Left kidney (tissue), 2 donors: ENCODE measurements around the gene PHKB. TPM values are rescaled to one million over a fixed set of nuclear protein-coding genes. Genes with fewer than 3 reads are reported as not detected.

ENCODE experiments used
- DNase-seq: peaks from one replicate; pipeline ENCODE4 v3.0.0-alpha.2; 2013
- polyA plus RNA-seq: library from polyadenylated mRNA; unstranded; fragments of 120-200 nt; gene quantifications from one replicate; pipeline ENCODE4 v1.2.1, GENCODE V29; 2013; ENCODE audit not compliant: insufficient read length

PHKB gene
- polyA plus RNA-seq, 1 donor: 101 TPM

DNA sequence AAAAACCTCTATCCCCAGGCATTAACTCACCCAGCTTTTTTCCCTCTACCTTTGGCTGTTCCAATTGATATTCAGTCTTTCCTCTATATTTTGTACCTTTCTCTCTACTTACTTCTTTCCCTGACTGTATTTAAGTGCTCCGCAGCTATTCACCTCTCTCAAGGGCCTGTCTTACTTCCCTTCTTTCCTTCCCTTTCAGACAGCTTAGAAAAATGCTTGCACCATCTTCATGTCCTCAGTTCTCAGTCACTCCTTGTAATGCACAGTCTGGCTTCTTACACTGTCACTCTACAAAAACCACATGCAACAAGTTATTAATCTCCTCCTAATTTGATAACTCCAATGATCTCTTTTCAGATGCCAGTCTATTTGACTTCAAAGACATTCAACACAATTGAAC, 163.4 kb downstream of the PHKB start:
- DNase-seq: no peak

DNA sequence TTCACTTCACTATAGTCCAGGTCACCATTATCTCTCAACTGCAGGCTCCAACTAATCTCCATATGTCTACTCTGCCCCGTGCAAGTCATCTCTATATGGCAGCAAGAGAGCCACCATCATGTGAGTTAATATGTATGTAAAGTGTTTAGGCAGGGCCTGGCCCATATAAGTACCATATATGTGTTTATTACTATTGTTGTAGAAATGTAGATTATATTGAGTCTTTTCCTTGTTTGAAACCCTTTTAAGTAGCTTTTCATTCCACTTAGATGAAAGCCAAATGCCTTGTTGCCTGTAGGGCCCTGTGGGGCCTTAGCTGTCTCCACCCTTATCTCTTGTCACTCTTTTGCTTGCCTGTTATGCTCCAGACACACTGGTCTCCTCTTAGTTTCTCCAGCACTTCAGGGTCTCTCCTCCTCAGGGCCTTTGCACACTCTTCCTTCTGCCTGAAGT, 164.0 kb downstream of the PHKB start:
- DNase-seq: no peak

DNA sequence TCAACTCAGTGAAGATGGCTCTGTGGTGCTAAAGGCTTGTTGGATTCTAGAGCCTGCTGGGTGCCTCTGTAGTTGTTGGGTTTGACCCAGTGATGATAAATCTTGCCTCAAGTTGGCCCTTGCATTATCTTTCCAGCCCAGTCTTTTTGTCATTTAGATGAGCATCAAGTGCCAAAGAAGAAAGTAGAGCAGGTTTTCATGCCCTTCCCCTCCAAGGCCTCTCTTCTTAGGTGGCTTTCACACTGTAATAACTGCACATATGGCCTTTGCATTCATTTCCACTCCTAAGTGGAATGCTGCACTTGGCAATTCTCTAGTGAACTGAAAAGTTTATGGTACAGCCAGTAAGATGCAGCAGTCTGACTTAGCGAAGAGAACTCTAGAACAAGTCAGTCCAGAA, 165.1 kb downstream of the PHKB start:
- DNase-seq: no peak

DNA sequence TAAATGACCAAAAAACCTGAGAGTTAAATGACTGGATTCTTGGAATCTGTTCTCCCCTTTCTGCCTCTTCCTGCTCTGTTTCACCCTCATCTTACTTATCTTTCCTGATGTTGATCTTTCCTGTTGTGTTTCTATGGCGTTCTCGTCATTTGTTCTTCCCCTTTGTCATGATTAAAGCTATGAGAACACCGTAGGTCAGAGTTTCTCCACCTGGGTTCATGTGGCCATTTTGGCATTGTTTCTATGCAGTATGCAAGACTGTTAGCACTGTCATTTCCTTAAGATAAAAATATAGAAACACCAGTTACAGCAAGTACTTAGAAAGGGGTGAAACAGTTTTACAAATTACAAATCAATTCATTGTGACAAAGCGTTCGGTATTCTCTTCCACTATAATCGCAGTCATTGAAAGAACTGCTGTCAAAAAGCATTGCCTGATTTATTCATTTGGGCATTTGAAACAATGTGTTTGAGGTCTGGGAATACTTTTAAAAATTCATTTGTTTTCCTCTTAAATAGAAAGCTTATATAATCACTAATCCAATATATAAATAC, 166.0 kb downstream of the PHKB start:
- DNase-seq: no peak

DNA sequence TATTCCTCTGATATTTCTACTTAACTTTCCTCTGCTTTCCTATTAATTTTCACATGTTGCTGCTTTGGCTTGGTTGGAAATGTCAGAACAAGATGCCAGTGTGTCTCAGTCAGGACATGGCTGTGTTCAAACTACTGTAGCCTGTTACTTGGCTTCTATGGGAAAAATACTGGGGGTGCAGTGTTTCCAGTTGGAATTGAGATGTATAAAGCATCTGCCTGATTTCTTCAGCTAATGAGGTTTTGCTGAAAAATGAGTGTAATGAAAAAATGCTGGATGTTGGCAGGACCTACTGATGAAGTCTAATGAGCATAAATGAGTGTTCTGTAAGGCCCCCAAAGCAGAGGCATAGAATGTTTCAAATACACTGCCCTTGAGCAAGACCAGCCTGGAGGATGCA, 166.6 kb downstream of the PHKB start:
- DNase-seq: no peak

DNA sequence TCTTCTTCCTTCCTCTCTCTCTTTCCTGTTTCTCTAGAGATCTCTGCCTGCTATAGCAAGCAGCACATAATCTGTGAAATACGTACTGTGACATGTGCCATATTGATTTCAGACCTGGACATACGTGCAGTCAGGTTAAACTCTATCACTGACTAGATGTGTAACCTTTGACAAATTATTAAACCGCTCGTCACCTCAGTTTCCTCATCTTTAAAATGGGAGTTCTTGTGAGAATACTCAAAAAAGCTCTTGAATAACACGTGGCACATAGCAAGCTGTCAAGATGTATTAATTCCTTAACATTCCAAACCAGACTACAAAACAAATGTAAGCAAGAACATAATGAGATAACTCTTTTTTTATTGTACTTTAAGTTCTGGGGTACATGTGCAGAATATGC, 170.0 kb downstream of the PHKB start:
- DNase-seq: no peak

DNA sequence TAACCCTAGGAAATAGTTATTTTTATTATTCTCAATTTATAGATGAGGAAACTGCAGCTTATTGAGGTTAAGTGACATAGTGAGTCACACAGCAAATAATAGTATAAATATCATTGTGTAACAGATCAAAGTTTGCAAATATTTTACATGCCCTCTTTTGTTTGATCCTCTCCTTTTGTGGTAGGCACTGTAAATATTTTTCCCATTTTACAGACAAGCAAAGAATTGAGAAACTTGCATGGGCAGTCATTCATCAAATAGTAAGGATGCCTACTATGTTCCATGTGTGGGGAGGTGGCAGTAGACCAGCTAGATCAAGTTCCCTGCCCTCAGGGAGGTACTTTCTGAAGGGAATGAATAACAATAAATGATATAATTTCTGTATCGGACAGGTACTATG, 173.0 kb downstream of the PHKB start:
- no peak for DNase-seq

DNA sequence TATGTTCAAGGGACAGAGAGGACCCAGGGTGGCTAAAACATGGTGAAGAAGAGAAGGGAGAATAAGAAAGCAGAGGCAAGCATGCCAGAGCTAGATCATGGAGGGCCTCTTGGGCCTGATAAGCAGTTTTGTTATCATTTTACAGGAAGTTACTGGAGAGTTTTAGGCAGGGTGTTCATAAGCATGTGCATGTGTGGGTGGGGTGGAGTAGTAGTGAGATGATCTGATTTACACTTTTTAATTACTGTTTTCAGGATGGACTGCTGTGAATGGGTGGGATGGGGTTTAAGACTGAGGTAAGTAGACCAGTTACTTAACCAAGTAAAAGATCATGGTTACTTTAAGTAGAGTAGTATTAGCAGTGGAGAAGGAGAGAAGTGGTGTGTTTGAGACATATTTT, 173.6 kb downstream of the PHKB start:
- no peak for DNase-seq

DNA sequence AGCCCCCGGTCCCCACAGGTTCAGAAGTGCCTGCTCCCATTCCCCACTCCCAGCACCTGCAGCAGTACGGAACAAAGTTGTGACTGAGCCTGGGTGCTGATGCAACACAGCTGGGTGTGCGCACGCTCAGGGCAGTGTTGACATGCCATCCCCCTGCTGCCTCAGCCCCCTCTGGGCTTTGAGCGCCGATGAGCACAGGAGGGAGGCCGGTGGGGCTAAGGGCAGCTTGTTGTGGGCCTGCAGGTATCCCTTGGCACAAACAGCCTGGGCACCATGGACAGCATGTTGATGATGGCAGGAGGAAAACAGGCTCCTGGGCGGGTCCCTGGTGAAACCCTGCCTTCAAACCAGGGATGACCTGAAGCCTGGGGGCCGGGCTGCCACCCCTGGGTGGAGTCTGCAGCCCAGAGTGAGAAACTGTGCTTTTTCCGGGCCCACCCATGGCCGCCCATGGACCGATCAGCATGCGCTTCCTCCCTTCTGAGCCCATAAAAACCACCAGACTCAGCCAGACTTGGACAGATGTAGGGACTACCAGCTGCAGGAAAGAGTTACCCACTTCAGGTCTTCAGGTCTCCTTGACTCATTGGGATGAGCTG, 175.5 kb downstream of the PHKB start:
- DNase-seq: no peak

DNA sequence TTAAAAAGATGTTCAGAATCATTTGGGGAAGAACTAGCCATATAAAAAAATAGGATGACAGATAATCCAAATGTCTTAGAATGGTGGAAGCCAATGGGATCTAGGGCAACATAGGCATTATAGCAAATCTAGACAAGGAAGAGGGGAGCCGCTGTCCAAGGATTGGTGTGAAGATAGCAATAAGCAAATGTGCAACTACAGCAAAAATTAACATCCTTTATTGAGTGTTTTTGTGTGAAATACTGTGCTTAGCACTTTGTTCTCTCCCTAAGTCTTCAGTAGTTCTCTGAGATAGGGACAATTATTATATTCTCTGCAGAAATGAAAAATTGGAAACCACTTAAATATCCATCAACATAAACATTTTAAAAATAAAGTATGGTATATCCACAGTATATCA, 177.0 kb downstream of the PHKB start:
- DNase-seq: no peak

DNA sequence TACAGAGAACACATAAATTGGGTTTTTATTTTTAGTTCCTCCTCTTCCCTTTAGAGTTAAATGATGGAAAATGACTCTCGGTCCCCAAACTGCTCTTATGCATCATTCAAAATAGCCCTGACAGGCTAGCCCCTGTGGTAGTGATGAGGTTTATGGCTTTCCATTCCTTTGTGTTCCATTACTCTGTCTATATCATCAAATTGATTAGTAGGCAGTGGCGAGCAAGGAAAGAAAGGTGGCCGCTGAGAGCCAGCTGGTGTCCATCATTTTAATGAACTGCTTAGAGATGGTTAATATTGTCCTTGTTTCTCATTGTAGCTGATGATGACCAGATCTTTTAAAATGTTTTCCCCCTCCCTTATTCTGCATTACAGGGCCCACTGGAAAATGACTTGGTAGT, 179.5 kb downstream of the PHKB start:
- DNase-seq: no peak

DNA sequence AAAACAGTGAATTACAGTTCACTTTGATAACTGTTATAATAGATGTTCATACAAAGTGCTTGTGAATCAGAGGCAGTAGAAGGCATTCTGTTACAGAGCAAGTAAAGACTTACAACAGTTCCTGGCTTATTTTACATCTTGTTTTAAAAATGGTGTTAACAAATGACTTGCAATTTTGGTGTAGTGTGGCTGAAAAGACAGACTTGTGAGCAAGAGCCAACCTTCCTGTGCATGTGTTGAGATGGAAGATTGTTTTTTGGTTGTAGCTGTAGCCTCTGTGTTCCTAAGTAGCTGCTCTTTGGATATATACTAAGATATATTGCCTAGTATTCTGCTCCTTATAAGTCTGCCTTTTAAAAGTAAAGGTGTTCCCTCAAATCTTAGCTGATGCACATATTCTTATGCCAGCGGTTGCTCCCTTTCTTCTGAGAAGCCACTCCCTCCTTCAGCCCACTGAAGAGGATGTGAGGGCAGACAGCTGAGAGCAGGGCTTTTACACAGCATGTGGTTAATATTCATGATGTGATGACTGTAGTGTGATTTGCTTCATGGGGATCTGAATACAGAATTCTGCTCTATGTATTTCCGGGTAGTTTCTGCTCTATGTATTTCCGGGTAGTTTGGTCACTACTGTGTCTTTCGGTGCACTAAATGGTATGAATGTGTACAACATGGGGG, 182.3 kb downstream of the PHKB start:
- no peak for DNase-seq

DNA sequence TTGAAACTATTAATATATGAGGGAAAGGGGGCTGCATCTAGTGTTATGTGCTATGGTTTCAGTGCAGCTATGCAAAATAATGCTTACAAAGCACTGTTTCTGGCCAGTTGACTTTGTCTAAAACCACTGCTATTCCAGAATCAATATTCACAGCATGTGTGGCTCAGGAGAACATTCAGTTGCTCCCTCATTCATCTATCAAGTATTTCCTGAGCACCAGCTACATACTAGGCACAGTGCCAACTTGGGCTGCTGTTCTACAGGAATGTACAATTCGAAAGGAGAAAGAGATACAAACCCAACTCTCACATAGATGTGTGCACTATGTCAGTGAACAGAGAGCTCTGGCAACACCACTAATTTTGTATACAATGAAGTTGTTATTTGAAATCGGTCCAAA, 183.0 kb downstream of the PHKB start:
- no peak for DNase-seq

DNA sequence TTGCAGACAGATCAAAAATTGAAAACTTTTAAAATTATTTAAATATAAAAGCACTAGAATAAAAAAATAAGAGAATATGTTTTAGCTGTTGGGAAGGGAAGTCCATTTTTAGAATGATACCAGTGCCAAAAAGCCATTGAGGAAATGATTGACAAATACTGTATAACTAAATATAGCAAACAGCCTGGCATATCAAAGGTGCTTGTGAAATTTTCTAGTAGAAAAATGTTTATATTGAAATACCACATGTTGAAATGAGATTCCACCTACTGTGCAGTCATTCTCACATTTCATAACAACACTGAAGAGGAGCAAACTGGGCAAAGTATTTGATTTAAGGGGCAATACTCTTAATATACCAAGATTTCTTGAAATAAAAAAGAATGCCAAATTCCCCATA, 183.5 kb downstream of the PHKB start:
- no peak for DNase-seq

DNA sequence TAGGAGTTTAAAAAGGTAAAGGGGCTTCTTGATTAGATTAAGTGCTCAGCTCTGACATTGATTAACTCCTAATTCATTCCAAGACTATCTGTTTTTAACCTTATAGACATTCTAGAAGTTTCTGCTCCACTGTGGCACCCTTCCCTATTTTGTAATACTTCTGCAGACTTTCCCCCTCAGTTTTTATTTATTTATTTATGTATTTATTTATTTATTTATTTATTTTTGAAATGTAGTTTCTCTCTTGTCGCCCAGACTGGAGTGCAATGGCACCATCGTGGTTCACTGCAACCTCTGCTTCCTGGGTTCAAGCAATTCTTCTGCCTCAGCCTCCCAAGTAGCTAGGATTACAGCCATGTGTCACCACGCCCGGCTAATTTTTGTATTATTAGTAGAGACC, 185.8 kb downstream of the PHKB start:
- DNase-seq: no peak

DNA sequence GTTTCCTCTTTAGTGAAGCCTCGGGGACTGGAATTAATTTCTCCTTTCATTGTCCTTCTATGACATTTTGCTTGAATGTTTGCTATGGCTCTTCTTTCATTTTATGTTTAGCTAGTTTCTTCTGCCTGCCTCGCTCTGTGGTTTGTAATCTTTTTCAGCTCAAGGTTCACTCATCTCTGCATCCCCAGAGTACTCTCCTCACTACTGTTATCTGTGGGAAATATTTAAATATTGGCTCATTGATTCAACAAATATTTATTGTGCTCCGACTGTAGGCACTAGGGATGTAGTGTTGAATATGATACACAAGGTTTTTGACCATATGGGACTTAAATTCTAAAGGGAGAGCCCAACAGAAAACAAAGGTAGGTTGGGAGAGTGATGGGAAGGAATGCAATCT, 195.9 kb downstream of the PHKB start:
- DNase-seq: no peak

DNA sequence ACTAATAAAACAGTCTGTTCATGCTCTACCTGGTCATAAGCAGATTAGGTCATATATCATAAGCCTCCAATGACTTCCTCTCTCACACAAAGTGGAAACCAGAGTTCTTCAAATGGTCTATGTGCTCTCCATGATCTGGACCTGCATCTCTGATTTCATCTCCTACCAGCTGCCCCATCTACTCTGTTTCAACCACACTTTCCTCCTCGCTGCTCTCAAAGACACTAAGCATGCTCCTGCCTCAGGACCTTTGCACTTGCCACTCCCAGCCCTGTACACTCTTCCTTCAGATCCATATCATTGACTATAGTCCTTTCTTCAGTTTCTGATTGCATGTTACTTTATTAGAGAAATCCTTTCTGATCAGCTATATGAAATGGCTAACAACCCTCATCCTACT, 196.8 kb downstream of the PHKB start:
- no peak for DNase-seq

DNA sequence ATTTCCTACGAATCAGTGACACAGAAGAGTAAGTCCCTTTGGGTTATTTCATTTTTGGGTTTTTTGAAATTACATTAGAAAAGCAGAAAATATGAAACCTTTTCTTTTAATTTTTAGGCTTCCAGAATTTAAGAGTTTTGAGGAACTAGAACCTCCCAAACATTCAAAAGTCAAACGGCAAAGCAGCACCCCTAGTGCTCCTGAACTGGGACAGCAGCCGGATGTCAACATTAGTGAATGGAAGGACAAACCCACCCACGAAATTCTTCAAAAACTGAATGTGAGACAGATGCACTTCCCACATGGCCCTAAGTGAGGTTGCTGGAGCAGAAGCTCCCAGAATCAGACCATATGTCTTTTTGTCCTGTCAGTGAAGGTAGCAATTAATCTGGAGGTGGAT, 199.4 kb downstream of the PHKB start:
- DNase-seq: no peak

DNA sequence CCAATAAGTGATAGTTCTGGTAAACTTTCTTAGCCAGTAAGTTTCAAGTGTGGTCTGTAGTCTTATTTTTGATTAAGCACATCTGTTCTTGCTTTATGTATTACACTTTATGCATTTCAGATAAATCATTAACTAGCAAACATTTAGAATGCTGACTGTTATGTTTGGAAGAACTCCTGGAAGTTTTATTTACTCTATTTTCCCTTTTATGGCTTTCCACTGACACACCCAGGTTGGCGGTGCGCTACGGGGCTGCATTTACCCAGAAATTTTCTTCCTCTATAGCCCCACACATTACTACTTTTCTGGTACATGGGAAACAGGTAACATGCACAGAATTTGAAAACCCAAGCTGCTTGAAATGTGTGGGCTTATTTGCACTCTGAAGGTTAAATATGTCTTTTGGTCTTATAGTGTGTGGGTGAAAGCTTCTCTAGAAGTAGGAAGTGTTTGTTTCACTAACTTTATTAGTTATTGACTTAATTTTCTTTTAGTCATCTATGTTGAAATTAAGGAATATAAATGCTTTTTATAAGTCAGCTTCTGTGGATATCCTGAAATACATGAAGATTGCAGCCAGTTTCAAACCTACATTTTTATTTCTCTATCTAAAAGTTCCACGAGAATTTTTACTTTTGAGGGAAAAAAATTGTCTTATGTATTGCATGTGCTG, 203.7 kb downstream of the PHKB start:
- DNase-seq: peak; percentile 13

DNA sequence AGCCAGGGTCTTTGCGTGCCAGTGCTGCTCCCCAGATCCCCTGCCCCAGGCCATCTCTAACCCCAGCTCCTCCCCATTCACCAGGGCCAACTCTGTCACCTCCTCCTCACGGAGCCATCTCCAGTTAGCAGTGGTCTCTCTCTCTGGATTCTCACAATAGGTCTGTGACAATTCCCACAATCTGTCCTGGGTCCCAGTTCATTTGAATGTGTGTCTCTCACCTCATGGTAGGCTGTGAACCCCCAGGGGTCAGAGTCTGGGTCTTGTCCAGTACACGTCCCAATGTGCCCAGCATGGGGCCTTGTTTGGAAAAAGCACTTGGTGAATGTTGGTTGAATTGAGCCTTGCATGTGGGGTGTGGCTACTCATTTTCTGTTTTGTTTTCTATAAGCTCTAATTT, 205.3 kb downstream of the PHKB start:
- DNase-seq: no peak

DNA sequence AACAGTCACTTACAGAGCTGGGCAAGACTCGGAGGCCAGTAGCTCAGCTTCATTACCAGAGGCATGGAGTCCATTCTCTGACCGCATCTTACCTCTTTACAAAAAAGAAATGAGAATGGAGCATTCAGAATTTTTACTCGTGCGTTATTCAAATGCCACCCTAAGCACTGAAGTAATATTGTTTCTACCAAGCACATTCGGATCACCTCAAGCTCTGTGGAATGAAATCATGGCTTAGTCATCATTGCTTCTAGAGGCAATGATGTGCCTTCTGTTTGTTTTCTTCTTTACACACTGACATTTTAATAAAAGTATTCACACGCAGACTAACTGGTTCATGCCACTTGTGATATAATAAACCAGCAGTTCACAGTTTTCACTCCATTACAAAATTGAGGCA, 206.8 kb downstream of the PHKB start:
- DNase-seq: no peak

DNA sequence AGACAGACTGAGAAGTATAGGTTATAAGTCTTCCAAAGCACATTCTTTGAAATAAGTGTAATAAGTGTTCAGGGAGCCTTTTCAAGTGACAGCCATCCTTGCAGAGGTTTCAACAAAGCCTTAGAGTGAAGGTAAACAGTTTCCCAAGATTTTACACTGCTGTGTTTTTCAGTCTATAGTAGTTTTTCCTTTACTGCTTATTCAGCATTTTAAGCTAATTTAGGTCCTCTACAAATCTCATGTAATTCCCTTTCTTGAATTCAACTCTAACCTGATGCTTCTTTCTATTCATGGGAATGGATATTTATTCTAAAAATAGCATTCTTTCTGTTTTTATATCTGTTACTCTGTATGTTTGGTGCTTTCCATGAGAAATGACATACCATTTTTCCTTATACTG, 211.3 kb downstream of the PHKB start:
- DNase-seq: no peak

DNA sequence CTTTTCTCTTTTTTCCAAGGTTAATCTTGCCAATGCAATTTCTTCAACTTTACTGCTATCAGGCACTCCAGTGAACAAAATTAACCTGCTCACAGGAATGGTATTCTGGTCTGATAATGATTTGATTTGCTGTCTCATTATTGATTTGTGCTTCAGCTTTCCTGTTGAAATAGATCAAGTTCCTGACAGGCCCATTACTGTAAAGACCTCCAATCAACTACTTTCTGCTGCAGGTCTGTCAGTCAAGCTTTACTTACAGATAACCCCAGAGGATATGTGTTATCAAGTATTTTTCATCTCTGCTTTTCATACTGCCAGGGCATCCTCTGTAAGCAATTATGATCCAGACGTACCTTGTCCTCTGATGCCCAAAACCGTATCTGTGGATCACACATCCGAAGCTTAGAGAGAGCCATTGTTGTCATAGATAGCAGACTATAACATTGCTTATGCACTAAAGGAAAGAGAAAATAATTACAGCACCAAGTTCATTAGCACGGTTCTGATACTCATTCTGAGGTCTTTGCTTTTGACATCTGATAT, 215.6 kb downstream of the PHKB start:
- DNase-seq: no peak
